ENCODE data around the gene VPS72. TPM values are rescaled to one million over a fixed set of nuclear protein-coding genes. Genes with fewer than 3 reads are reported as not detected.
A peak's percentile ranks its signal among the peaks of the same experiment; 100 is the strongest.
"Not testable (repeated sequence)": the region's sequence is repeated elsewhere in the genome, so short reads cannot be mapped to it uniquely, and the experiment has no call there.

VPS72 gene
- total and polyA plus RNA-seq, 9 of the 15 experiments (the other 6 are each of a cell fraction or from before 2014, with no cell fraction given), result 7.2 to 131 (median 75.7) TPM

DNA sequence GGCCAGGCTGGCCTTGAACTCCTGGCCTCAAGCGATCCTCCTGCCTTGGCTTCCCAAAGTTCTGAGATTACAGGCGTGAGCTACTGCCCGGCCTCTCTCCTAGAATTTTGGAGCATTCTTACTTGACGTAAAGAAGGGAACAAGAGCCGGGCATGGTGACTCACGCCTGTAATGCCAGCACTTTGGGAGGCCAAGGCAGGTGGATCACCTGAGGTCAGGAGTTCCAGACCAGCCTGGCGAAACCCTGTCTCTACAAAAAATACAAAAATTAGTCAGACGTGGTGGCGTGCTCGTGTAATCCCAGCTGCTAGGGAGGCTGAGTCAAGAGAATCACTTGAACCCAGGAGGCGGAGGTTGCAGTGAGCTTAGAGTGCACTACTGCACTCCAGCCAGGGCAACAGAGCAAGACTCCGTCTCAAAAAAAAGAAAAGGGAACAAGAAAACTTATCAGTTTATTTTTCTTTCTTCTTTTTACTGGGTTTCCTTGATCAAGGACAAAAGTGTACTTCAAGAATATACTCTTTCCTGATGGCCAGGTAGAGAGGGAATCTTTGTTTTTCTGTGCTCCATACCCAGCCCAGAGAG, 15.5 kb upstream of the VPS72 start:
- ATAC-seq; intact Hi-C loops (cut with micrococcal nuclease); in situ Hi-C loops (cut with MboI); H3K9me3 ChIP-seq (replicated peaks; ENCODE audit: control insufficient read depth, insufficient read depth, low read depth, low read length); H3K27me3 ChIP-seq (ENCODE audit: control insufficient read depth in 2 of 2, insufficient read depth in 2 of 2, low read length in 2 of 2); CTCF ChIA-PET (ENCODE audit: low intra/inter-chr PET ratio); H3K9me1 ChIP-seq (ENCODE audit: control insufficient read depth, insufficient read depth, low read length); H2AFZ ChIP-seq (ENCODE audit: low read depth, low read length); FAIRE-seq; H4K20me1 ChIP-seq (replicated peaks; ENCODE audit: control insufficient read depth, insufficient read depth, low read length); H3K4me1 ChIP-seq (replicated peaks in 1 of 2; ENCODE audit: control insufficient read depth in 2 of 2, insufficient read depth in 2 of 2, low read length in 2 of 2); H3K4me2 ChIP-seq (ENCODE audit: insufficient read depth, low read length); DNase-seq (ENCODE audit: extremely low read depth in 1 of 4, low spot score in 3 of 4); H3K4me3 ChIP-seq; BruUV-seq (replicated peaks); H3K9ac ChIP-seq (ENCODE audit: insufficient read depth in 1 of 2, low read depth in 2 of 2, low read length in 2 of 2); H3K27ac ChIP-seq (ENCODE audit: extremely low read depth, low read depth, low read length): not testable (repeated sequence)
- POLR2A ChIA-PET, result interaction anchor here (0.7 to 1.2 kb wide), 2 partner anchors 14 to 134 kb away, joined by 3 read pairs; no protein-coding TSS in a partner anchor
- WGBS (ENCODE audit: insufficient coverage, low coverage, missing lambda C conversion rate), result 78% methylated on average over 11 of the region's 12 CpGs
- peaks cover 50% of the 10 kb centered on the region; the same call in 2 of the 3 replicates for H3K36me3 ChIP-seq (ENCODE audit: control insufficient read depth, insufficient read depth, low read length)
- H3K79me2 ChIP-seq (ENCODE audit: control insufficient read depth, insufficient read depth, low read length), result peaks cover 26% of the 10 kb centered on the region
- peak; percentile 20; the same call in 1 of the 2 replicates for TF ChIP-seq ZNF121 (CRISPR knock-in tag; conservative IDR thresholded peaks at IDR 0.05)

DNA sequence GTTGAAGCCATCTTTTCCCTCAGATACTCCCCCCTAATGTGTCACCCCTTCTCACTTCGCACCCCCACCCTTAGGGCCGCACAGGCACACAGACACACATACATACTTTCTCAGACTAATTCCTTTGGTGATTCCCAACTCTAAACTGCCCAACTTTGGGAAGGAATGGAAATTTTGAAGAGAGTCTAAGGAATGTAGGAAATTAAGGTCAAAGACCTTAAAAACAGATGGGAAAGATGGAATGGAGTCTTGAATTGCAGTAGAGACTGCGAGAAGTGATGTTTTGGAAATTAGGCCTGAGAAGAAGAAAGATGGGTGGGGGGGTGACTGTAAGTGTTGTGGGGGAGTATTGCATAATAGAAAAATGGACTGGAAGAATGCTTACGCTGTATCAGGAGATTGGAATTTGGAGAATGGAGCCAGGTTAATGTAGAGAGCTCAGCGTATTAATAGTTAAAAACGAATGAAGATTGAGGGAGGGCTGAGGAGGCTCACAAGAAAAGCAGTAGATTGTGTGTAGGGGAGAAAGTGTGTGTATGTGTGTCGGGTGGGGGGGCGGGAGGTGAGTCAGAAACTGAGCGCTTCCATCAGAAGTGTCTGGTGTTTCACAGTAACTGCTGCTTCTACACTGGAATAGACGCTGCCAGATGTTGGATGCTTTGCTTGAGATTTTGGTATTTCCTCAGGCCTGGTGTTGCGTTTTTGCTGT, 10.0 kb upstream of the VPS72 start:
- H3K4me3 ChIP-seq, result peak overlapping the region; percentile 56
- H3K27me3 ChIP-seq (ENCODE audit: control insufficient read depth in 2 of 2, insufficient read depth in 2 of 2, low read length in 2 of 2), result no peaks in the 10 kb centered on the region
- no peak overlapping the region for H2AFZ ChIP-seq (ENCODE audit: low read depth, low read length)
- BruUV-seq (replicated peaks), result no TSS peak
- ATAC-seq (peak; percentile 13; the same call in 1 of the 3 replicates), DNase-seq (ENCODE audit: extremely low read depth in 1 of 4, low spot score in 3 of 4) (peak in 3 of 4 experiments; percentile 22 to 46 (median 41)), FAIRE-seq (no peak)
- no peaks in the 10 kb centered on the region for H3K9me1 ChIP-seq (ENCODE audit: control insufficient read depth, insufficient read depth, low read length)
- ChIA-PET CTCF (ENCODE audit: low intra/inter-chr PET ratio) (no interaction called here), POLR2A (interaction anchor here (0.7 kb wide), 1 partner anchor 236 kb away, joined by 3 read pairs; no protein-coding TSS in a partner anchor)
- intact Hi-C loops (cut with micrococcal nuclease), result loop anchor here (10.0 kb wide), 1 partner anchor 185 kb away; no protein-coding TSS in a partner anchor
- peak overlapping the region; percentile 49 to 81; a peak in 2 of 4 replicates for H3K9ac ChIP-seq (ENCODE audit: insufficient read depth in 1 of 2, low read depth in 2 of 2, low read length in 2 of 2)
- H3K9me3 ChIP-seq (replicated peaks; ENCODE audit: control insufficient read depth, insufficient read depth, low read depth, low read length), result no peaks in the 10 kb centered on the region
- peaks cover 46% of the 10 kb centered on the region for H3K79me2 ChIP-seq (ENCODE audit: control insufficient read depth, insufficient read depth, low read length)
- peak overlapping the region; percentile 25; the same call in 1 of the 3 replicates for H3K27ac ChIP-seq (ENCODE audit: extremely low read depth, low read depth, low read length)
- in situ Hi-C loops (cut with MboI), result no loop called here
- peaks cover 22% of the 10 kb centered on the region; the same call in 2 of the 3 replicates for H3K36me3 ChIP-seq (ENCODE audit: control insufficient read depth, insufficient read depth, low read length)
- 20% methylated on average over 10 of the region's 11 CpGs for WGBS (ENCODE audit: insufficient coverage, low coverage, missing lambda C conversion rate)
- H3K4me1 ChIP-seq (replicated peaks in 1 of 2; ENCODE audit: control insufficient read depth in 2 of 2, insufficient read depth in 2 of 2, low read length in 2 of 2), result peaks cover 11 to 15% of the 10 kb centered on the region in 2 experiments; a peak in 4 of 5 replicates
- no peaks in the 10 kb centered on the region for H4K20me1 ChIP-seq (replicated peaks; ENCODE audit: control insufficient read depth, insufficient read depth, low read length)
- peak overlapping the region; percentile 83 for H3K4me2 ChIP-seq (ENCODE audit: insufficient read depth, low read length)
- no peak for TF ChIP-seq CBX1 (IDR thresholded peaks at IDR 0.05; ENCODE audit: low read depth)
- no peak for TF ChIP-seq POLR2B (IDR thresholded peaks at IDR 0.05; ENCODE audit: low read depth, partially characterized antibody)
- TF ChIP-seq, protein P1, sequence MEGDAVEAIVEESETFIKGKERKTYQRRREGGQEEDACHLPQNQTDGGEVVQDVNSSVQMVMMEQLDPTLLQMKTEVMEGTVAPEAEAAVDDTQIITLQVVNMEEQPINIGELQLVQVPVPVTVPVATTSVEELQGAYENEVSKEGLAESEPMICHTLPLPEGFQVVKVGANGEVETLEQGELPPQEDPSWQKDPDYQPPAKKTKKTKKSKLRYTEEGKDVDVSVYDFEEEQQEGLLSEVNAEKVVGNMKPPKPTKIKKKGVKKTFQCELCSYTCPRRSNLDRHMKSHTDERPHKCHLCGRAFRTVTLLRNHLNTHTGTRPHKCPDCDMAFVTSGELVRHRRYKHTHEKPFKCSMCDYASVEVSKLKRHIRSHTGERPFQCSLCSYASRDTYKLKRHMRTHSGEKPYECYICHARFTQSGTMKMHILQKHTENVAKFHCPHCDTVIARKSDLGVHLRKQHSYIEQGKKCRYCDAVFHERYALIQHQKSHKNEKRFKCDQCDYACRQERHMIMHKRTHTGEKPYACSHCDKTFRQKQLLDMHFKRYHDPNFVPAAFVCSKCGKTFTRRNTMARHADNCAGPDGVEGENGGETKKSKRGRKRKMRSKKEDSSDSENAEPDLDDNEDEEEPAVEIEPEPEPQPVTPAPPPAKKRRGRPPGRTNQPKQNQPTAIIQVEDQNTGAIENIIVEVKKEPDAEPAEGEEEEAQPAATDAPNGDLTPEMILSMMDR (IDR thresholded peaks at IDR 0.05 in 2 of 3, conservative IDR thresholded peaks at IDR 0.05 in 1 of 3; ENCODE audit: insufficient read depth in 2 of 3, low read depth in 1 of 3, low read length in 3 of 3), result no peak
- TF ChIP-seq FOSL1 (tag; conservative IDR thresholded peaks at IDR 0.05), result peak; percentile 41; the same call in 1 of the 2 replicates
- TF ChIP-seq CBX2 (IDR thresholded peaks at IDR 0.05; ENCODE audit: insufficient read depth, low read length, poor library complexity, severe bottlenecking), result no peak
- TF ChIP-seq ETV5 (CRISPR knock-in tag; IDR thresholded peaks at IDR 0.05; ENCODE audit: low read depth), result no peak
- no peak for TF ChIP-seq ZNF785 (CRISPR knock-in tag; IDR thresholded peaks at IDR 0.05)
- TF ChIP-seq, protein P2, sequence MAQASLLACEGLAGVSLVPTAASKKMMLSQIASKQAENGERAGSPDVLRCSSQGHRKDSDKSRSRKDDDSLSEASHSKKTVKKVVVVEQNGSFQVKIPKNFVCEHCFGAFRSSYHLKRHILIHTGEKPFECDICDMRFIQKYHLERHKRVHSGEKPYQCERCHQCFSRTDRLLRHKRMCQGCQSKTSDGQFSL (CRISPR knock-in tag; IDR thresholded peaks at IDR 0.05), result peak; percentile 72; the same call in 1 of the 2 replicates
- TF ChIP-seq, protein P2 (tag; IDR thresholded peaks at IDR 0.05), result peak in 1 of 2 experiments; percentile 69; a peak in 2 of 4 replicates

All from K562 (cell line).